SK-N-SH (cell line): ENCODE results near the gene DIAPH1. TPM values are rescaled to one million over a fixed set of nuclear protein-coding genes. Genes with fewer than 3 reads are reported as not detected.

Source experiments
- CTCF ChIA-PET: fragments of 300-600, 350-600 bp; formaldehyde crosslinking; extraction: SDS; loops from one replicate; lab custom pipeline; 2021; lab: Yijun Ruan, JAX
- POLR2A ChIA-PET: fragments of 350-600 bp; sonication (Branson Sonifier 250); formaldehyde crosslinking; extraction: SDS; loops from one replicate; lab custom pipeline; 2020; ENCODE audit warnings: antibody characterized with exemption, inconsistent platforms; lab: Yijun Ruan, JAX
- DNase-seq: peaks from one replicate; pipeline ENCODE4 v3.0.0; 2012
- H2AFZ ChIP-seq: fragments of 200-600 bp; sonication (generic); 2 replicates; pipeline ENCODE4 v1.8.1; 2016; ENCODE audit warnings: antibody characterized with exemption, mild to moderate bottlenecking, low read depth
- H3F3A ChIP-seq: fragments of 200-600 bp; sonication (generic); replicated peaks from 2 replicates; pipeline ENCODE3; 2016; ENCODE audit warnings: antibody characterized with exemption, mild to moderate bottlenecking; ENCODE audit not compliant: insufficient read depth
- H3K27ac ChIP-seq, 2 experiments: fragments of 200-500 bp in 1 of 2; fragments of 200-600 bp in 1 of 2; sonication (Bioruptor generic) in 1 of 2; sonication (generic), shearing (Covaris generic) in 1 of 2; 2 replicates each; pipeline versions ENCODE4 v1.5.1 to v1.6.1; 2014 to 2016; ENCODE audit warnings: low read depth in 2 of 2, inconsistent platforms in 1 of 2, low read length in 1 of 2, mild to moderate bottlenecking in 1 of 2, mixed read lengths in 1 of 2
- H3K27me3 ChIP-seq: fragments of 200-600 bp; sonication (generic), shearing (Covaris generic); 2 replicates; pipeline ENCODE4 v1.6.1; 2016; ENCODE audit warnings: mixed run types; ENCODE audit not compliant: insufficient read depth
- H3K36me3 ChIP-seq, 2 experiments: fragments of 200-500 bp in 1 of 2; fragments of 200-600 bp in 1 of 2; sonication (Bioruptor generic) in 1 of 2; sonication (generic) in 1 of 2; replicated peaks in 1 of 2; 2 replicates each; pipeline versions ENCODE3 to v1.5.1; 2014 to 2016; ENCODE audit warnings: low read length in 1 of 2, mild to moderate bottlenecking in 1 of 2; ENCODE audit not compliant: insufficient read depth in 2 of 2, control insufficient read depth in 1 of 2
- H3K4me1 ChIP-seq, 2 experiments: fragments of 200-500 bp in 1 of 2; fragments of 200-600 bp in 1 of 2; sonication (Bioruptor generic) in 1 of 2; sonication (generic), shearing (Covaris generic) in 1 of 2; 2 replicates each; pipeline versions ENCODE4 v1.5.1 to v1.6.1; 2014 to 2016; ENCODE audit warnings: low read depth in 1 of 2, low read length in 1 of 2, mixed run types in 1 of 2; ENCODE audit not compliant: insufficient read depth in 2 of 2, control insufficient read depth in 1 of 2
- H3K4me2 ChIP-seq: fragments of 200-600 bp; sonication (generic), shearing (Covaris generic); 2 replicates; pipeline ENCODE4 v1.6.1; 2017; ENCODE audit warnings: mixed run types
- H3K4me3 ChIP-seq, 2 experiments: fragments of 200-500 bp in 1 of 2; fragments of 200-600 bp in 1 of 2; sonication (Bioruptor generic) in 1 of 2; sonication (generic), shearing (Covaris generic) in 1 of 2; 2 replicates each; pipeline versions ENCODE4 v1.5.1 to v1.8.1; 2014 to 2016; ENCODE audit warnings: low read depth in 2 of 2, inconsistent platforms in 1 of 2, low read length in 1 of 2, mild to moderate bottlenecking in 1 of 2, mixed read lengths in 1 of 2, moderate library complexity in 1 of 2
- H3K79me2 ChIP-seq: fragments of 200-600 bp; sonication (generic); 2 replicates; pipeline ENCODE4 v1.8.1; 2017; ENCODE audit warnings: mild to moderate bottlenecking; ENCODE audit not compliant: insufficient read depth
- H3K9ac ChIP-seq: fragments of 200-600 bp; sonication (generic); 2 replicates; pipeline ENCODE4 v1.6.1; 2017; ENCODE audit warnings: mixed run types
- H3K9me2 ChIP-seq: fragments of 200-600 bp; sonication (generic); 2 replicates; pipeline ENCODE4 v1.6.1; 2017; ENCODE audit warnings: mixed run types
- H3K9me3 ChIP-seq: fragments of 200-600 bp; sonication (generic); 2 replicates; pipeline ENCODE4 v1.6.1; 2017; ENCODE audit warnings: mixed run types, mild to moderate bottlenecking, moderate library complexity
- H4K20me1 ChIP-seq: fragments of 200-600 bp; sonication (generic); 2 replicates; pipeline ENCODE4 v1.6.1; 2017; ENCODE audit warnings: mild to moderate bottlenecking, mixed run types; ENCODE audit not compliant: insufficient read depth
- CHD2 ChIP-seq: fragments of 150-350 bp; IDR thresholded peaks from 2 replicates; pipeline ENCODE4 v1.6.1; 2018; ENCODE audit warnings: low read length; ENCODE audit not compliant: partially characterized antibody
- EZH2phosphoT487 ChIP-seq: fragments of 200-600 bp; sonication (generic); IDR thresholded peaks from 2 replicates; pipeline ENCODE4 v1.6.1; 2017; ENCODE audit warnings: low read depth, mixed run types, mild to moderate bottlenecking, antibody characterized with exemption, moderate library complexity, borderline replicate concordance
- FOXM1 ChIP-seq: IDR thresholded peaks from 2 replicates; pipeline ENCODE4 v1.4.0; 2012; ENCODE audit warnings: low read depth, mild to moderate bottlenecking
- MEF2A ChIP-seq: IDR thresholded peaks from 2 replicates; pipeline ENCODE4 v1.4.0; 2012; ENCODE audit warnings: low read depth, borderline replicate concordance
- NFIC ChIP-seq: IDR thresholded peaks from 2 replicates; pipeline ENCODE4 v1.4.0; 2012; ENCODE audit warnings: borderline replicate concordance
- POLR2AphosphoS5 ChIP-seq: IDR thresholded peaks from 2 replicates; pipeline ENCODE4 v1.6.1; 2012; ENCODE audit warnings: low read depth, low read length
- SMC3 ChIP-seq: IDR thresholded peaks from 2 replicates; pipeline ENCODE4 v1.6.1; 2012; ENCODE audit warnings: low read depth, low read length, improper control_type of control experiment
- WGBS: methylation state at CpG from one replicate; pipeline ENCODE4 v1.1.6; 2017; ENCODE audit warnings: low lambda C conversion rate; 5-methylcytosine and 5-hydroxymethylcytosine counted together
- polyA plus RNA-seq, 3 experiments: library from polyadenylated mRNA; depleted of rRNA; stranded (reverse); fragments of >200 nt; gene quantifications; 2 replicates each; pipeline ENCODE4 v1.2.3, GENCODE V29; 2012
- TF ChIP-seq, protein P1 (sequence below): fragments of 150-350 bp; IDR thresholded peaks from 2 replicates; pipeline ENCODE4 v1.6.1; 2016; ENCODE audit warnings: mild to moderate bottlenecking, low read depth, low read length
- TF ChIP-seq, protein P2 (sequence below): IDR thresholded peaks from 2 replicates; pipeline ENCODE4 v1.4.0; 2012; ENCODE audit warnings: low read depth
- TF ChIP-seq, protein P3 (sequence below): fragments of 150-350 bp; IDR thresholded peaks from 2 replicates; pipeline ENCODE4 v1.6.1; 2017; ENCODE audit warnings: antibody characterized with exemption, low read length, low read depth, borderline replicate concordance
- TF ChIP-seq, protein P4 (sequence below): fragments of 200-600 bp; sonication (generic); IDR thresholded peaks from 2 replicates; pipeline ENCODE4 v1.6.1; 2017; ENCODE audit warnings: antibody characterized with exemption, mild to moderate bottlenecking, moderate library complexity

The DIAPH1 gene
- polyA plus RNA-seq, 1 of the 3 experiments (the other 2 are of a cell fraction): 30.4 TPM

DNA sequence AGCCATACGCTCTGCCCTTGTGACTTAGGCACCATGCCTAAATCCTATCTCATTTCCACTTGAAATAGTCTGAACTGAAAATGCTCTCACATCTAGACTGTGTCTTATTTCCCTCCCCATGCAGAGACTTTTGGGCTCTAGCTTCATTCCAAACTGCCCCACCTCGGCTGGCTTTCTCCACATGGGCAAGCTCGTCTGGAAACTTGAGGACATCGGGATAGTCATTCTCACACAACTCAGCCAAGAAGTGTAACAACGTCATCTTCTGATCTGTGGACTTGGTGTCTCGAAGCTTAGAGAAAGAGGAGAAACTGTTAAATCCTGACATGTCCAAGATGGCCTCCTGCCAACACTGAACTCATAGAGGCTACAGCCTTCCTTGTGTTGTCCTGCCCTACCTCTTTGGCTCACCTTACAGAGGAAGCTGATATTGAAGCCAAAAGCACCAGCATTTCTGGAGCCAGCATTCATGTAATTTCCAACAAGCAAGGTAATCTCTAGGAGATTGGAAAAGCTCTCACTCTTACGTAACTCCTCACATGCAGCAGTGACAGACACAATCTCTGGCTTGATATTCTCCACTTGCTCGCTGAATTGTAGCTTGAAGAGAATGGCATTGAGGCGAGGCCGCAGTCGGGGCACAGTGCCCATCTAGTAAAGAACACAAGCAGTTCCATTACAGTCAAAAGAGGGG lies 90.4 kb downstream of the DIAPH1 start:
- H3K27ac ChIP-seq: peak overlapping the region; percentile 74 to 82
- H3K9me2 ChIP-seq: no peaks in the 10 kb centered on the region
- H4K20me1 ChIP-seq: no peaks in the 10 kb centered on the region
- peaks cover 32% of the 10 kb centered on the region for H3F3A ChIP-seq
- no peaks in the 10 kb centered on the region for H3K9me3 ChIP-seq
- peaks cover 8% of the 10 kb centered on the region; the same call in 1 of the 2 replicates for H3K79me2 ChIP-seq
- H3K4me3 ChIP-seq: no peak overlapping the region
- no peaks in the 10 kb centered on the region for H3K27me3 ChIP-seq
- peaks cover 3 to 24% of the 10 kb centered on the region in 2 experiments for H3K36me3 ChIP-seq
- CTCF ChIA-PET: interaction anchor here (1.2 to 13.1 kb wide), 6 partner anchors 11 to 406 kb away, joined by 3 to 191 read pairs (median 4); partner anchors contain the start of gene PCDHB4
- DNase-seq: no peak
- peaks cover 36 to 49% of the 10 kb centered on the region in 2 experiments for H3K4me1 ChIP-seq
- 91% methylated on average over 11 of the region's 11 CpGs for WGBS
- peak overlapping the region; percentile 53 for H3K4me2 ChIP-seq
- TF ChIP-seq POLR2AphosphoS5: no peak
- TF ChIP-seq, protein P1, sequence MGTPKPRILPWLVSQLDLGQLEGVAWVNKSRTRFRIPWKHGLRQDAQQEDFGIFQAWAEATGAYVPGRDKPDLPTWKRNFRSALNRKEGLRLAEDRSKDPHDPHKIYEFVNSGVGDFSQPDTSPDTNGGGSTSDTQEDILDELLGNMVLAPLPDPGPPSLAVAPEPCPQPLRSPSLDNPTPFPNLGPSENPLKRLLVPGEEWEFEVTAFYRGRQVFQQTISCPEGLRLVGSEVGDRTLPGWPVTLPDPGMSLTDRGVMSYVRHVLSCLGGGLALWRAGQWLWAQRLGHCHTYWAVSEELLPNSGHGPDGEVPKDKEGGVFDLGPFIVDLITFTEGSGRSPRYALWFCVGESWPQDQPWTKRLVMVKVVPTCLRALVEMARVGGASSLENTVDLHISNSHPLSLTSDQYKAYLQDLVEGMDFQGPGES: no peak
- TF ChIP-seq SMC3: no peak
- TF ChIP-seq CHD2: no peak
- no peak for TF ChIP-seq MEF2A
- TF ChIP-seq NFIC: no peak
- TF ChIP-seq, protein P2, sequence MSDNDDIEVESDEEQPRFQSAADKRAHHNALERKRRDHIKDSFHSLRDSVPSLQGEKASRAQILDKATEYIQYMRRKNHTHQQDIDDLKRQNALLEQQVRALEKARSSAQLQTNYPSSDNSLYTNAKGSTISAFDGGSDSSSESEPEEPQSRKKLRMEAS: no peak
- TF ChIP-seq, protein P3, sequence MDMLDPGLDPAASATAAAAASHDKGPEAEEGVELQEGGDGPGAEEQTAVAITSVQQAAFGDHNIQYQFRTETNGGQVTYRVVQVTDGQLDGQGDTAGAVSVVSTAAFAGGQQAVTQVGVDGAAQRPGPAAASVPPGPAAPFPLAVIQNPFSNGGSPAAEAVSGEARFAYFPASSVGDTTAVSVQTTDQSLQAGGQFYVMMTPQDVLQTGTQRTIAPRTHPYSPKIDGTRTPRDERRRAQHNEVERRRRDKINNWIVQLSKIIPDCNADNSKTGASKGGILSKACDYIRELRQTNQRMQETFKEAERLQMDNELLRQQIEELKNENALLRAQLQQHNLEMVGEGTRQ: no peak
- TF ChIP-seq EZH2phosphoT487: no peak
- TF ChIP-seq, protein P4, sequence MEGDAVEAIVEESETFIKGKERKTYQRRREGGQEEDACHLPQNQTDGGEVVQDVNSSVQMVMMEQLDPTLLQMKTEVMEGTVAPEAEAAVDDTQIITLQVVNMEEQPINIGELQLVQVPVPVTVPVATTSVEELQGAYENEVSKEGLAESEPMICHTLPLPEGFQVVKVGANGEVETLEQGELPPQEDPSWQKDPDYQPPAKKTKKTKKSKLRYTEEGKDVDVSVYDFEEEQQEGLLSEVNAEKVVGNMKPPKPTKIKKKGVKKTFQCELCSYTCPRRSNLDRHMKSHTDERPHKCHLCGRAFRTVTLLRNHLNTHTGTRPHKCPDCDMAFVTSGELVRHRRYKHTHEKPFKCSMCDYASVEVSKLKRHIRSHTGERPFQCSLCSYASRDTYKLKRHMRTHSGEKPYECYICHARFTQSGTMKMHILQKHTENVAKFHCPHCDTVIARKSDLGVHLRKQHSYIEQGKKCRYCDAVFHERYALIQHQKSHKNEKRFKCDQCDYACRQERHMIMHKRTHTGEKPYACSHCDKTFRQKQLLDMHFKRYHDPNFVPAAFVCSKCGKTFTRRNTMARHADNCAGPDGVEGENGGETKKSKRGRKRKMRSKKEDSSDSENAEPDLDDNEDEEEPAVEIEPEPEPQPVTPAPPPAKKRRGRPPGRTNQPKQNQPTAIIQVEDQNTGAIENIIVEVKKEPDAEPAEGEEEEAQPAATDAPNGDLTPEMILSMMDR: no peak
- no peak for TF ChIP-seq FOXM1
- no peak overlapping the region for H2AFZ ChIP-seq
- POLR2A ChIA-PET: interaction anchor here (0.5 kb wide), 1 partner anchor 10 kb away, joined by 3 read pairs; no protein-coding TSS in a partner anchor
- H3K9ac ChIP-seq: peak overlapping the region; percentile 25; the same call in 1 of the 2 replicates
